Panc1 (cell line): ENCODE data around the gene CAPS. TPM values are rescaled to one million over a fixed set of nuclear protein-coding genes. Genes with fewer than 3 reads are reported as not detected.

Source experiments
- ATAC-seq: fragments of 200-7000 bp; cut with Tn5 transposase; 2 replicates; pipeline ENCODE4 v1.9.1; 2020; ENCODE audit warnings: mild to moderate bottlenecking, moderate library complexity
- BruUV-seq: library from RNA; stranded (reverse); fragments of 400-500 nt; replicated peaks from 2 replicates; lab custom pipeline; 2021; lab: Mats Ljungman, UMichigan
- CTCF ChIA-PET: fragments of 300-600 bp; sonication (Branson Sonifier 250); formaldehyde crosslinking; loops from one replicate; lab custom pipeline; 2022; ENCODE audit warnings: antibody characterized with exemption; lab: Charles Lee
- POLR2A ChIA-PET: fragments of 300-600 bp; sonication (Branson Sonifier 250); formaldehyde crosslinking; loops from one replicate; lab custom pipeline; 2022; ENCODE audit warnings: antibody characterized with exemption; lab: Charles Lee
- DNase-seq: peaks from one replicate; pipeline ENCODE4 v3.0.0-alpha.2; 2010; ENCODE audit warnings: low read depth, low spot score
- H3K27ac ChIP-seq: 2 replicates; pipeline ENCODE4 v1.5.1; 2011; ENCODE audit warnings: mild to moderate bottlenecking, low read length, inconsistent platforms
- H3K27me3 ChIP-seq: fragments of 200-500 bp; sonication (Bioruptor generic); 2 replicates; pipeline ENCODE4 v1.6.0; 2014; ENCODE audit warnings: low read length, inconsistent platforms; ENCODE audit not compliant: control insufficient read depth, insufficient read depth
- H3K36me3 ChIP-seq: fragments of 200-500 bp; sonication (Bioruptor generic); 2 replicates; pipeline ENCODE4 v1.5.1; 2014; ENCODE audit warnings: inconsistent platforms, mild to moderate bottlenecking, low read length, moderate library complexity; ENCODE audit not compliant: control insufficient read depth, insufficient read depth
- H3K4me1 ChIP-seq: 2 replicates; pipeline ENCODE4 v1.5.1; 2011; ENCODE audit warnings: inconsistent platforms, mild to moderate bottlenecking, low read length, moderate library complexity; ENCODE audit not compliant: control insufficient read depth, insufficient read depth
- H3K4me3 ChIP-seq, 2 experiments: 2 replicates each; pipeline ENCODE4 v1.5.1; 2011 to 2012; ENCODE audit warnings: low read depth in 2 of 2, low read length in 2 of 2, mild to moderate bottlenecking in 2 of 2, inconsistent platforms in 1 of 2, moderate library complexity in 1 of 2
- H3K9me3 ChIP-seq: fragments of 200-500 bp; sonication (Bioruptor generic); 2 replicates; pipeline ENCODE4 v1.5.1; 2014; ENCODE audit warnings: low read depth, mild to moderate bottlenecking, inconsistent platforms, low read length, moderate library complexity; ENCODE audit not compliant: control insufficient read depth, insufficient read depth
- POLR2AphosphoS5 ChIP-seq: IDR thresholded peaks from 2 replicates; pipeline ENCODE4 v1.6.1; 2012; ENCODE audit warnings: mild to moderate bottlenecking, low read depth, low read length, moderate library complexity
- SIN3A ChIP-seq: IDR thresholded peaks from 2 replicates; pipeline ENCODE4 v1.6.1; 2012; ENCODE audit warnings: low read depth, mild to moderate bottlenecking, low read length, moderate library complexity, borderline replicate concordance; ENCODE audit not compliant: insufficient read depth
- TCF7L2 ChIP-seq: IDR thresholded peaks from 2 replicates; pipeline ENCODE4 v1.6.1; 2011; ENCODE audit warnings: mild to moderate bottlenecking, low read depth, low read length, inconsistent platforms
- in situ Hi-C: cut with HindIII; loops from 2 replicates; pipeline ENCODE4 v1.10.0; 2016; ENCODE audit warnings: low sequenced_read_pairs, low pct_unique_long_range_greater_than_20kb
- intact Hi-C: fragments of 100-400 bp; cut with micrococcal nuclease; formaldehyde crosslinking; loops from one replicate; pipeline ENCODE4 v1.10.0; 2022; ENCODE audit not compliant: unreplicated experiment
- total RNA-seq: library from RNA; stranded (reverse); gene quantifications from one replicate; pipeline ENCODE4 v1.2.1, GENCODE V29; 2021; ENCODE audit not compliant: unreplicated experiment
- TF ChIP-seq, protein P1 (sequence below): fragments of 450-650 bp; IDR thresholded peaks from 2 replicates; pipeline ENCODE4 v1.5.1; 2017; ENCODE audit warnings: mild to moderate bottlenecking
- TF ChIP-seq, protein P2 (sequence below), 2 experiments: IDR thresholded peaks; 2 replicates each; pipeline ENCODE4 v1.6.1; 2011 to 2012; ENCODE audit warnings: low read depth in 2 of 2, control low read depth in 1 of 2, low read length in 1 of 2, mild to moderate bottlenecking in 1 of 2, moderate library complexity in 1 of 2; ENCODE audit not compliant: insufficient read depth in 1 of 2

The CAPS gene
- total RNA-seq, 1 experiment from 2014 or later: 9.2 TPM

DNA sequence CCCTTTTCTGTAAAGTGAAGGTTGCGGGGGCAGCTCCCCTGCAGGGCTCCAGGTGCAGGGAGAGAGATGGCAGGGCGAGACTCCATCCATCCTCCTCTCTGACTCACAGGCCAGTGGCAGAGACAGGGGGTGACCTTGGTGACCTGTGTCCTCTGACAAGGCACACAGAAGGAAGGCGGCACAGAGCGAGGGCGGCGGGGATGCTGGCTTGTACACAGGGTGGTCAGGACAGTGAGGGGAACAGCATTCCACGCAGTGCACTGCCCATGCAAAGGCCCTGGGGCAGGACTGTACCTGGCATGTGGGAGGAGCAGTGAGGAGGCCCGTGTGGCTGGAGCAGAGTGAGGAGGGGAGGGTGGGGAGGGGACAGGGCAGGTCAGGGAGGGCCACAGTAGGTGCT is 18.2 kb upstream of the CAPS start:
- intact Hi-C loops: loop anchor here (10.0 kb wide), 1 partner anchor 91 kb away; the partner anchor contains the start of gene NRTN
- CTCF ChIA-PET: no interaction called here
- DNase-seq (no peak), ATAC-seq (no peak)
- H3K4me3 ChIP-seq: no peak overlapping the region
- H3K27ac ChIP-seq: no peak overlapping the region
- H3K27me3 ChIP-seq: no peaks in the 10 kb centered on the region
- POLR2A ChIA-PET: no interaction called here
- no TSS peak for BruUV-seq
- TF ChIP-seq, protein P1, sequence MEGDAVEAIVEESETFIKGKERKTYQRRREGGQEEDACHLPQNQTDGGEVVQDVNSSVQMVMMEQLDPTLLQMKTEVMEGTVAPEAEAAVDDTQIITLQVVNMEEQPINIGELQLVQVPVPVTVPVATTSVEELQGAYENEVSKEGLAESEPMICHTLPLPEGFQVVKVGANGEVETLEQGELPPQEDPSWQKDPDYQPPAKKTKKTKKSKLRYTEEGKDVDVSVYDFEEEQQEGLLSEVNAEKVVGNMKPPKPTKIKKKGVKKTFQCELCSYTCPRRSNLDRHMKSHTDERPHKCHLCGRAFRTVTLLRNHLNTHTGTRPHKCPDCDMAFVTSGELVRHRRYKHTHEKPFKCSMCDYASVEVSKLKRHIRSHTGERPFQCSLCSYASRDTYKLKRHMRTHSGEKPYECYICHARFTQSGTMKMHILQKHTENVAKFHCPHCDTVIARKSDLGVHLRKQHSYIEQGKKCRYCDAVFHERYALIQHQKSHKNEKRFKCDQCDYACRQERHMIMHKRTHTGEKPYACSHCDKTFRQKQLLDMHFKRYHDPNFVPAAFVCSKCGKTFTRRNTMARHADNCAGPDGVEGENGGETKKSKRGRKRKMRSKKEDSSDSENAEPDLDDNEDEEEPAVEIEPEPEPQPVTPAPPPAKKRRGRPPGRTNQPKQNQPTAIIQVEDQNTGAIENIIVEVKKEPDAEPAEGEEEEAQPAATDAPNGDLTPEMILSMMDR: no peak
- TF ChIP-seq TCF7L2 (no peak), SIN3A (no peak), POLR2AphosphoS5 (no peak)
- TF ChIP-seq, protein P2, sequence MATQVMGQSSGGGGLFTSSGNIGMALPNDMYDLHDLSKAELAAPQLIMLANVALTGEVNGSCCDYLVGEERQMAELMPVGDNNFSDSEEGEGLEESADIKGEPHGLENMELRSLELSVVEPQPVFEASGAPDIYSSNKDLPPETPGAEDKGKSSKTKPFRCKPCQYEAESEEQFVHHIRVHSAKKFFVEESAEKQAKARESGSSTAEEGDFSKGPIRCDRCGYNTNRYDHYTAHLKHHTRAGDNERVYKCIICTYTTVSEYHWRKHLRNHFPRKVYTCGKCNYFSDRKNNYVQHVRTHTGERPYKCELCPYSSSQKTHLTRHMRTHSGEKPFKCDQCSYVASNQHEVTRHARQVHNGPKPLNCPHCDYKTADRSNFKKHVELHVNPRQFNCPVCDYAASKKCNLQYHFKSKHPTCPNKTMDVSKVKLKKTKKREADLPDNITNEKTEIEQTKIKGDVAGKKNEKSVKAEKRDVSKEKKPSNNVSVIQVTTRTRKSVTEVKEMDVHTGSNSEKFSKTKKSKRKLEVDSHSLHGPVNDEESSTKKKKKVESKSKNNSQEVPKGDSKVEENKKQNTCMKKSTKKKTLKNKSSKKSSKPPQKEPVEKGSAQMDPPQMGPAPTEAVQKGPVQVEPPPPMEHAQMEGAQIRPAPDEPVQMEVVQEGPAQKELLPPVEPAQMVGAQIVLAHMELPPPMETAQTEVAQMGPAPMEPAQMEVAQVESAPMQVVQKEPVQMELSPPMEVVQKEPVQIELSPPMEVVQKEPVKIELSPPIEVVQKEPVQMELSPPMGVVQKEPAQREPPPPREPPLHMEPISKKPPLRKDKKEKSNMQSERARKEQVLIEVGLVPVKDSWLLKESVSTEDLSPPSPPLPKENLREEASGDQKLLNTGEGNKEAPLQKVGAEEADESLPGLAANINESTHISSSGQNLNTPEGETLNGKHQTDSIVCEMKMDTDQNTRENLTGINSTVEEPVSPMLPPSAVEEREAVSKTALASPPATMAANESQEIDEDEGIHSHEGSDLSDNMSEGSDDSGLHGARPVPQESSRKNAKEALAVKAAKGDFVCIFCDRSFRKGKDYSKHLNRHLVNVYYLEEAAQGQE (IDR thresholded peaks at IDR 0.05; ENCODE audit: insufficient read depth in 1 of 2, low read depth in 2 of 2, low read length in 1 of 2): no peak
- H3K36me3 ChIP-seq: no peaks in the 10 kb centered on the region
- no peaks in the 10 kb centered on the region for H3K9me3 ChIP-seq
- in situ Hi-C loops: no loop called here
- H3K4me1 ChIP-seq: no peaks in the 10 kb centered on the region

DNA sequence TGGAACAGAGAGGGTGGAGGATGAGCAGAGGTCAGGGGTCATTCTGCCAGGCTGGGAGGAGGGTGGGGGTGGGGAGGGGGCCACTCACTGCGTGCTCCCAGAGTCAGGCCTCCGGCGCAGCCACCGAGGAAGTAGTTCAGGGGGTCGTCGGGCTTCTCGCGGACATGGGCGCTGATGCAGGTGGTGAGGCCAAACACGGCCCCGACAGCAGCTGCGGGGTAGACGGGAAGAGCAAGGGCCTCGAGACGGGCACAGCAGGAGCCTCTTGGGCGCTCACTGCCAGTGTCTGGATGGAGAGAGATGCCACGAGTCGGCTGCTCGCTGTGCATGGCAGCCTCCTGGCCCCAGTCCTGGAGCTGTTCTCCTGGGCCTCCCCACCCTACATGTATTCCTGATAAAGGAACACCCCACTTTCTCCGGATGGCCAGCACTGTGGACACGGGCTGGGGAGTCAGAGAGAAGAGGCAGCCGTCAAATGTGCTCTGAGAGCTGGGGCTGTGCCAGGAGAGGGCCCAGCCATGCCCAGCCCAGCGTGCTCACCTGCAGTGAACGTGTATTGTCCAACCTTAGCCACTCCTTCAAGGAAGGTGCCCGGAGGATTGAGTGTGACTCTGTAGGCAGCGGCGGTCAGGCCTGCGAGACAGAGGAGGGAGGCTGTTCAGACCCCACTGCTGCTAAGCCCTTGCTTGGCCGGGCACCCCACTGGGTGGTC is 17.5 kb upstream of the CAPS start:
- POLR2A ChIA-PET: no interaction called here
- in situ Hi-C loops: no loop called here
- H3K27ac ChIP-seq: no peak overlapping the region
- DNase-seq: no peak
- H3K27me3 ChIP-seq: no peaks in the 10 kb centered on the region
- no peaks in the 10 kb centered on the region for H3K9me3 ChIP-seq
- ATAC-seq: no peak
- H3K4me1 ChIP-seq: no peaks in the 10 kb centered on the region
- CTCF ChIA-PET: no interaction called here
- H3K4me3 ChIP-seq: no peak overlapping the region
- no TSS peak for BruUV-seq
- H3K36me3 ChIP-seq: no peaks in the 10 kb centered on the region
- intact Hi-C loops: loop anchor here (10.0 kb wide), 1 partner anchor 92 kb away; the partner anchor contains the start of gene NRTN
- TF ChIP-seq SIN3A (no peak), POLR2AphosphoS5 (no peak), TCF7L2 (no peak)
- TF ChIP-seq, protein P2 (IDR thresholded peaks at IDR 0.05; ENCODE audit: insufficient read depth in 1 of 2, low read depth in 2 of 2, low read length in 1 of 2): no peak
- TF ChIP-seq, protein P1: no peak
